Endothelial cell of umbilical vein (primary cell): ENCODE measurements around the gene NRG3. TPM values are rescaled to one million over a fixed set of nuclear protein-coding genes. Genes with fewer than 3 reads are reported as not detected.

Experiments used
- BruUV-seq: library from RNA; stranded (reverse); fragments of 400-500 nt; replicated peaks from 2 replicates; lab custom pipeline; 2021; lab: Mats Ljungman, UMichigan
- CTCF ChIA-PET: fragments of 300-600, 350-600 bp; sonication (Branson Sonifier 250); formaldehyde crosslinking; loops from one replicate; lab custom pipeline; 2021; ENCODE audit warnings: antibody characterized with exemption, inconsistent platforms; lab: Charles Lee
- POLR2A ChIA-PET: fragments of 300-600, 350-600 bp; sonication (Branson Sonifier 250); formaldehyde crosslinking; loops from one replicate; lab custom pipeline; 2021; ENCODE audit warnings: antibody characterized with exemption, inconsistent platforms; lab: Charles Lee
- DNase-seq: peaks from one replicate; pipeline ENCODE4 v3.0.0-alpha.2; 2011; ENCODE audit warnings: low read depth, low spot score
- FAIRE-seq: peaks from 2 replicates; lab custom pipeline; 2011; peaks lifted over from hg19 to GRCh38; lab: Jason Lieb, UNC
- H2AFZ ChIP-seq: 2 replicates; pipeline ENCODE4 v1.6.0; 2012; ENCODE audit warnings: low read depth, low read length, control low read depth, inconsistent platforms
- H3K27ac ChIP-seq: 2 replicates; pipeline ENCODE4 v1.5.1; 2011; ENCODE audit warnings: low read depth, mild to moderate bottlenecking, control low read depth, low read length, moderate library complexity; ENCODE audit not compliant: insufficient read depth
- H3K27me3 ChIP-seq, 2 experiments: 2 replicates each; pipeline versions ENCODE4 v1.6.0 to v1.6.1; 2011; ENCODE audit warnings: low read length in 2 of 2, mixed read lengths in 1 of 2; ENCODE audit not compliant: control insufficient read depth in 2 of 2, insufficient read depth in 2 of 2
- H3K36me3 ChIP-seq, 2 experiments: 2 replicates in 1 of 2; 3 replicates in 1 of 2; pipeline ENCODE4 v1.5.1; 2011; ENCODE audit warnings: low read length in 2 of 2, mild to moderate bottlenecking in 1 of 2, moderate library complexity in 1 of 2; ENCODE audit not compliant: control insufficient read depth in 2 of 2, insufficient read depth in 2 of 2; ENCODE audit errors: extremely low read depth in 1 of 2
- H3K4me1 ChIP-seq: 3 replicates; pipeline ENCODE4 v1.5.1; 2011; ENCODE audit warnings: mild to moderate bottlenecking, low read length; ENCODE audit not compliant: control insufficient read depth, insufficient read depth; ENCODE audit errors: extremely low read depth
- H3K4me2 ChIP-seq: 2 replicates; pipeline ENCODE4 v1.6.1; 2011; ENCODE audit warnings: low read length, control low read depth, mixed read lengths; ENCODE audit not compliant: insufficient read depth
- H3K4me3 ChIP-seq, 3 experiments: fragments of 200-600 bp in 1 of 3; sonication (generic), shearing (Covaris generic) in 1 of 3; replicated peaks in 1 of 3; 2 replicates each; pipeline ENCODE4 v1.5.1; 2011 to 2016; ENCODE audit warnings: control low read depth in 3 of 3, low read length in 3 of 3, mild to moderate bottlenecking in 2 of 3, inconsistent platforms in 1 of 3, low read depth in 1 of 3, moderate library complexity in 1 of 3; ENCODE audit not compliant: insufficient read depth in 1 of 3
- H3K79me2 ChIP-seq: 2 replicates; pipeline ENCODE4 v1.6.0; 2012; ENCODE audit warnings: low read length, inconsistent platforms; ENCODE audit not compliant: control insufficient read depth, insufficient read depth
- H3K9ac ChIP-seq: replicated peaks from 2 replicates; pipeline ENCODE3; 2011; ENCODE audit warnings: low read length, control low read depth; ENCODE audit not compliant: insufficient read depth; ENCODE audit errors: extremely low read depth
- H3K9me1 ChIP-seq: replicated peaks from 3 replicates; pipeline ENCODE4 v1.6.0; 2011; ENCODE audit warnings: mild to moderate bottlenecking, low read length; ENCODE audit not compliant: control insufficient read depth, insufficient read depth; ENCODE audit errors: extremely low read depth
- H3K9me3 ChIP-seq: replicated peaks from 2 replicates; pipeline ENCODE4 v1.5.1; 2012; ENCODE audit warnings: low read length, inconsistent platforms; ENCODE audit not compliant: control insufficient read depth, insufficient read depth
- H4K20me1 ChIP-seq: replicated peaks from 2 replicates; pipeline ENCODE3; 2011; ENCODE audit warnings: mild to moderate bottlenecking, low read length; ENCODE audit not compliant: control insufficient read depth, insufficient read depth; ENCODE audit errors: extremely low read depth
- EZH2 ChIP-seq: IDR thresholded peaks from 2 replicates; pipeline ENCODE4 v1.6.1; 2012; ENCODE audit warnings: borderline replicate concordance, low read depth, mild to moderate bottlenecking, moderate library complexity, low read length, inconsistent platforms; ENCODE audit not compliant: severe bottlenecking
- FOS ChIP-seq: IDR thresholded peaks from 2 replicates; pipeline ENCODE4 v1.6.1; 2011; ENCODE audit warnings: mild to moderate bottlenecking, low read length, moderate library complexity, borderline replicate concordance; ENCODE audit not compliant: insufficient read depth
- GATA2 ChIP-seq: IDR thresholded peaks from 2 replicates; pipeline ENCODE4 v1.7.0; 2011; ENCODE audit warnings: low read depth, mild to moderate bottlenecking, moderate library complexity, mixed read lengths, low read length; ENCODE audit not compliant: insufficient read length, insufficient read depth
- JUN ChIP-seq: IDR thresholded peaks from 2 replicates; pipeline ENCODE4 v1.6.1; 2011; ENCODE audit warnings: borderline replicate concordance, low read depth; ENCODE audit not compliant: insufficient read length, insufficient read depth
- MYC ChIP-seq: IDR thresholded peaks from one replicate; pipeline ENCODE4 v1.6.1; 2011; ENCODE audit warnings: mild to moderate bottlenecking, low read depth, low read length
- POLR2A ChIP-seq: IDR thresholded peaks from 2 replicates; pipeline ENCODE4 v1.6.1; 2012; ENCODE audit warnings: low read depth, mild to moderate bottlenecking, control low read depth, low read length
- POLR2AphosphoS5 ChIP-seq: IDR thresholded peaks from 2 replicates; pipeline ENCODE4 v1.6.1; 2012; ENCODE audit warnings: low read depth, mild to moderate bottlenecking, control low read depth, low read length, moderate library complexity; ENCODE audit not compliant: insufficient read depth
- dilution Hi-C: fragments of 300-500 bp; cut with MboI; formaldehyde crosslinking; loops from one replicate; pipeline ENCODE4 v1.15.0; 2019; ENCODE audit warnings: low sequenced_read_pairs; ENCODE audit not compliant: extremely low pct_ligation_motif_present
- intact Hi-C: fragments of 100-400 bp; cut with micrococcal nuclease; formaldehyde crosslinking; loops from one replicate; pipeline ENCODE4 v1.10.0; 2022
- polyA plus RNA-seq, 4 experiments: library from polyadenylated mRNA; depleted of rRNA in 3 of 4; stranded (reverse) in 3 of 4; unstranded in 1 of 4; fragments of >200 nt; gene quantifications; 2 replicates each; pipeline versions ENCODE4 v1.2.1 to v1.2.3, GENCODE V29; 2011 to 2012; ENCODE audit warnings: missing spikeins in 1 of 4
- total RNA-seq: library from RNA; stranded (reverse); gene quantifications from 2 replicates; pipeline ENCODE4 v1.2.3, GENCODE V29; 2021
- TF ChIP-seq, protein P1 (sequence below): IDR thresholded peaks from 2 replicates; pipeline ENCODE4 v1.6.1; 2011; ENCODE audit not compliant: insufficient read depth, insufficient read length
- TF ChIP-seq, protein P2 (sequence below), 2 donors: IDR thresholded peaks; 1 replicate in 1 of 2; 2 replicates in 1 of 2; pipeline ENCODE4 v1.5.1; 2011; ENCODE audit warnings: low read length in 2 of 2, mild to moderate bottlenecking in 2 of 2, moderate library complexity in 2 of 2, control low read depth in 1 of 2, inconsistent platforms in 1 of 2, low read depth in 1 of 2; ENCODE audit not compliant: insufficient read depth in 1 of 2; ENCODE audit errors: extremely low read depth in 1 of 2

The NRG3 gene
- total and polyA plus RNA-seq, 2 donors (not counting 3 experiments of a cell fraction or from before 2014, with no cell fraction given): 1.9 to 3.9 TPM

DNA sequence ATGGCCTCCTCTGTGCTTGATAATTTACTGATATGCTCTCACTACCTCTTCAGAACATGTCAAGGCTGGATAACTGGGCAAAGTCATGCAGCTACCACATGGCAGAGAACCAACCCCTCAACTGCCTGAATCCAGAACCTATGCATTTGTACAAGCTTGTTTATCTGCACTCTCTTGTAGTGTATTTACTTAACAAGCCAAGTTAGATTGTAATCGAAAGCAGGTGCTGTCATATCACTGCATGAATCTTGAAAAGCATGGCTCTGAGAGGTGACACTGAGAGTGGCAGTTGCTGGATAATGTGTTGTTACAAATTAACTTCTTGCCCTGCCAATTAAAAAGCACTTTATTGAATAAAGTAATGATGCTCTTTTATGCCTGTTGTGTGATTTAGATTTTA lies 588.6 kb downstream of the NRG3 start:
- FAIRE-seq (no peak), DNase-seq (no peak)
- no peak overlapping the region for H3K27ac ChIP-seq
- H3K27me3 ChIP-seq: no peaks in the 10 kb centered on the region
- TF ChIP-seq, protein P1, sequence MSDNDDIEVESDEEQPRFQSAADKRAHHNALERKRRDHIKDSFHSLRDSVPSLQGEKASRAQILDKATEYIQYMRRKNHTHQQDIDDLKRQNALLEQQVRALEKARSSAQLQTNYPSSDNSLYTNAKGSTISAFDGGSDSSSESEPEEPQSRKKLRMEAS: no peak
- TF ChIP-seq, protein P2, sequence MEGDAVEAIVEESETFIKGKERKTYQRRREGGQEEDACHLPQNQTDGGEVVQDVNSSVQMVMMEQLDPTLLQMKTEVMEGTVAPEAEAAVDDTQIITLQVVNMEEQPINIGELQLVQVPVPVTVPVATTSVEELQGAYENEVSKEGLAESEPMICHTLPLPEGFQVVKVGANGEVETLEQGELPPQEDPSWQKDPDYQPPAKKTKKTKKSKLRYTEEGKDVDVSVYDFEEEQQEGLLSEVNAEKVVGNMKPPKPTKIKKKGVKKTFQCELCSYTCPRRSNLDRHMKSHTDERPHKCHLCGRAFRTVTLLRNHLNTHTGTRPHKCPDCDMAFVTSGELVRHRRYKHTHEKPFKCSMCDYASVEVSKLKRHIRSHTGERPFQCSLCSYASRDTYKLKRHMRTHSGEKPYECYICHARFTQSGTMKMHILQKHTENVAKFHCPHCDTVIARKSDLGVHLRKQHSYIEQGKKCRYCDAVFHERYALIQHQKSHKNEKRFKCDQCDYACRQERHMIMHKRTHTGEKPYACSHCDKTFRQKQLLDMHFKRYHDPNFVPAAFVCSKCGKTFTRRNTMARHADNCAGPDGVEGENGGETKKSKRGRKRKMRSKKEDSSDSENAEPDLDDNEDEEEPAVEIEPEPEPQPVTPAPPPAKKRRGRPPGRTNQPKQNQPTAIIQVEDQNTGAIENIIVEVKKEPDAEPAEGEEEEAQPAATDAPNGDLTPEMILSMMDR (IDR thresholded peaks at IDR 0.05; ENCODE audit: extremely low read depth in 1 of 2, insufficient read depth in 1 of 2, low read depth in 1 of 2, low read length in 2 of 2): no peak
- TF ChIP-seq GATA2 (no peak), MYC (no peak), POLR2A (no peak), FOS (no peak), POLR2AphosphoS5 (no peak), EZH2 (no peak), JUN (no peak)
- H2AFZ ChIP-seq: no peak overlapping the region
- no peak overlapping the region for H3K9ac ChIP-seq
- H3K9me1 ChIP-seq: no peaks in the 10 kb centered on the region
- dilution Hi-C loops: no loop called here
- intact Hi-C loops: no loop called here
- H3K9me3 ChIP-seq: no peaks in the 10 kb centered on the region
- H3K4me1 ChIP-seq: no peaks in the 10 kb centered on the region
- ChIA-PET CTCF (interaction anchor here (0.9 kb wide), 1 partner anchor 11 kb away, joined by 3 read pairs; no protein-coding TSS in a partner anchor), POLR2A (no interaction called here)
- no peaks in the 10 kb centered on the region for H3K79me2 ChIP-seq
- no peak overlapping the region for H3K4me2 ChIP-seq
- H4K20me1 ChIP-seq: no peaks in the 10 kb centered on the region
- BruUV-seq: no TSS peak
- H3K4me3 ChIP-seq: no peak overlapping the region
- no peaks in the 10 kb centered on the region for H3K36me3 ChIP-seq
